Stromal cell of bone marrow (primary cell): ENCODE measurements around the gene CEP170B.
"Not testable (repeated sequence)": the region's sequence is repeated elsewhere in the genome, so short reads cannot be mapped to it uniquely, and the experiment has no call there.

Experiments used
- DNase-seq: peaks from one replicate; pipeline ENCODE4 v3.0.0-alpha.2; 2012; ENCODE audit warnings: low read depth

The CEP170B gene

GRCh38 chr14:104944436-104945205 lies 79.6 kb downstream of the CEP170B start:
- DNase-seq, result not testable (repeated sequence)

- DNase-seq, result not testable (repeated sequence)
Measured at GRCh38 chr14:104945266-104945665, 80.2 kb downstream of the CEP170B start.
